GM18909 (cell line): Measurements from ENCODE around the gene SHTN1.

Experiments used
- ATAC-seq: cut with Tn5 transposase; IDR thresholded peaks from one replicate; pipeline ENCODE4 v1.9.1; 2021; ENCODE audit warnings: mild to moderate bottlenecking; ENCODE audit not compliant: unreplicated experiment, poor library complexity

The SHTN1 gene

DNA sequence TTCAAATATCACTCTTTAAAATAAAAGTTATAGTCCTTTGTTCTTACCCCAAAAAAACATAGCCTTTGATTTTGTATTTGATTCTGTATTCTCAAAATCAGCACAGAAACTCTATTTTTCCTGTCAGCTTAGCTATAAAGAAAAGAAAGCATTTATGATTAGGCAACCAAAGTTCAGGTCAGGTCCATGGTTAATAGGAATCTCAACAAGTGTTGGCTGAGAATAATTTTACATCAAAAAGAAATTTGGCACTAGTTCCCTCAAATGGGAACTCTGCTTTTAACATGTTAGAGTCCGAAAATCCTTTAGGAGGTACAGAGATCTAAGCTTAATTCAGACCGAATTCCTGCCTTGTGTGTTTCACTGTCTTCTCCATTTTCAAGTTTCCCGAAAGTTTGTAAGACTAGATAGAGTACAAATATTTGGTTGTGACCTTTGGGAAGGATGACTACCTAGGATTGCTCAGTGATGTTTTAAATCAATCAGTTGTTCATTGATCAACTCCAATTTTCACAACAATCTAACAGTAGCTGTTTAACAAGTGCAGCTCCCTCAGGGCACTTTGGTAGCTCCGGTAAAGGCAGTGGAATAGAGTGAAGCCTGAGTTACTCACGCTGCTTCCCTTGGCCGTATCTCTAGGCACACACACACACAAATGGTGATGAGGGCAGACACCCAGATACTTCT lies 164.5 kb downstream of the SHTN1 start:
- ATAC-seq: no peak

DNA sequence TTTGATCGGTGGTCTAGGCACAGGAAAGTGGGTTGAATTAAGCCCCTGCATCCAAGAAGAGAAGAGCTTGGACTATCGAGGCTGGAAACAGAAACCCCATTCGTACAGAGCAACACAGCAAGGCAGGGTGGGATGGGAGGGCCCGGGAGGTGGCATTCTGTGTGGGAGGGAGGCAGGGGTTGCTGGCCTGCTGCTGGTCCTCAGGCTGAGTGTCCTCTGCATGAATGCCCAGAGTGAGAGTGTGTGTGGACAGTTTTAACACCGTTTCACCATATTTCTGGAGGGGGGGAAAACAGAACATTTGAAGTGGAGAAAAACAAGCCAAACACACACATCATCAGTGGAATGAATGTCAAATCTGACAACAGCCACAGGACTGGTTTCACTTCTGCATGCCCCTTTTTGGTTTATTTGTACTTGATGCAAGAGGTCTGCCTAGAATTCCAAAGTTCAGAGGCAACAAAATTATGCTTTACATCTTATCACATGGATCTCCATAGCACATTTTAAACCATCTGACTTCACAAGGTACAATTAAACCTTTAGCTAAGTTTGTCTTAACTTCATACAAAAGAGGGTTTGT lies 166.8 kb downstream of the SHTN1 start:
- peak; percentile 68 for ATAC-seq

DNA sequence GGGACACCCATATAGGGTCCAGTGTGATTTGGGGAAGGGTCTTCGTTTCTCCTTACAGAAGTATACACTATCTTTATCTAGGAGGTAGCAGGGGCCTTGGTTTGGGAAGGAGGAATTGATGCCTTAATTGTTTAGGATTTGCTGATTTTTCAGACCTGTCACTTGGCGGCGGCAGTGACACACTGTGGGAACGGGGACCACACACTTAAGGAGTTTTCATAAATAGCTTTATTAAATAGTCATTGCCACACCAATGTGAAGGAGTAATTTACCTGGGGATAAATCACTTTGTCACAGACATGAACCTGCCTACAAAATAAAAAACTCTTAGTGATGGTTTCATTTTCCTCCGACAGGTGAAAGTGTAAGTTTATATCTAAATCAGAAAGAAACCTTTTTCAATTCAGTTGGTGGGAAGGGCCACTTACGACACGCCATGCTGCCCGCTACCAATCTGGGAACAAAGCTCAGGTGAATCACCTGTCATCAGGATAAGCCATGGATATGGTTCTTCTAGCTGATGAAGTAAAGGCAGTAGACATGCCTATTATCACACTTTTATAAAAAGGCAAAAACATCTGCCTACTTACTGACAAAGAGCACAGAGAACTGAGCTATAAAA lies 168.0 kb downstream of the SHTN1 start:
- ATAC-seq: no peak

DNA sequence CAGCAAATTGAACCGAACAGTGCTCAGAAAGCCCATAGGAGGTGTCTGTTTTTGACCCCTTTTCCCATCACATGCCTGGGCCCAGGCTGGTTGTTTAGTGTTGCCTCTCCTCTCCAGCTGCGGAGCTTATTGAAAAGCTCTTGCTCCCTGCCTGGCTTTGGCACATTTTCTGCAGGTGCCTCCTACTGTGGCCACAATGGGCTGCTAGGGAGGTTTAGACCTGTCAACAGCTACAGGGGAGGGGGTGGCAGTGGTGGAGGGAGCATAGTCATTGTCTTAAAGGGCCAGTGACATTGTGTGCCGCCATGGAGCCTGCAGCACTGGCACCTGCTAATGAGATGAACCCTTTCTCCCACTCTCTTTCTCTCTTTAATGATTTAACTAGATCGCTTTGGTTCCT lies 168.9 kb downstream of the SHTN1 start:
- no peak for ATAC-seq

DNA sequence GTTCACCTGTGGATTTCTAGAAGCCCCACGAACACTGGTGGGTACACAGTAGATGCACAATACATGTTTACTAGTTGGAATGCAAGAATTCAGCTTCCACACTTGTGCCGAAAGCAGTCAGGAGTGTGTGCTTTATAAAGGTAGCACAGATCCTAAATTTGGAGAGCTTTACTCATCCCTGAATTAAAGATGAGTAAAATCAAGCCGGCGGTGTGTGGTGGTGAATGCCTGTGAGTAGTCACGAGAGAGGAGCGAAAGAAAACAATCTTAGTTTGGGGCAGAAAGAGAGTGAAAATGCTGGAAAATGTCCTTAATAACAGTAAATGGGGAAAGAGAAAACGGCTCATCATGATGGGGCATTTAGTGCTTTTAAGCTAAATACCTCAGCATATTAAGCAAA lies 169.3 kb downstream of the SHTN1 start:
- no peak for ATAC-seq

DNA sequence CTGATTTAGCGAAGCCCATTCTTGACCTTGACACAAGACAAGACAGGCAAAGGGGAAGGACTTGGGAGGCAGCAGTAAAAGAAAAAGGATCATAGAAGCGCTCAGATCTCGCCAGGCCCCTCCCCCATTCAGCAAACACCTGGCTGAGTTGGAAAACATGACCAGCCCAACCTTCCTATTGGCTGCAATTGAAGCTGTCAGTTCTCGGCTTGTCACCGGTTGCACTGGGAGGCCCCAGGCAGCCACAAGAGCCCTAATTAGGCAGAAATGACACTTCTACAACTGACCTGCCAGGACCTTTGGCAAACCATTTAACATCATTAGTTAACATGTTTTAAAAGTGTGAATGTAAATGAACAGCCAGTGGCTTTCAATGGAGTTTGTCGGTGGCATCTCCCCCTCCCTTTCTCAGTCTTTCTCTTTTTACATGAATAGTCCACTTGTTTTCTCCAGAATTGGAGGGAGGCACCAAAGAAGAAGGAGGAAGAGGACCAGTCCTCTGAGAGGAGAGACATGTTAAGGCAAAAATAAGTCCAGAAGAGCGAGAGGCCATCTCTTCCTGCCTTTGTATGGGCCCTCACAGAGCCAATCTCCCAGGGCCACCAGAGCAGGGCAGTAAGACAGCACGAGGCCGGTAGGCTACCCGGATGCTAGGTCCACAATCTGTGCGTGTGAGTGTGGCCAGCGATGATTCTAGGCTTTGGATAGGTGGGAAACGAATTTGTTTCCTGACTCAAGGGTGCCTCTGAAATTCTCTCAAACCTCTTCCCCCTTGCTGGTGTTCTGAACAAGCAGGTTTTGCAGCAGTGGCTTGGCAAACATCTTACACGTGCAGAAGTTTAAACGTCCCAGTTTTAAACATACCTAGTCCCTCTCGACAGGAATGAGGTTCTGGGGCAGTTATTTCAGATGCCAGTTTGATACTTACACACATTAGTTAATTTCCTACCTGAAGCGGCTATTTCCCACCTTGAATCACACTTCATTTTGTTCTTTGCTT lies 170.7 kb downstream of the SHTN1 start:
- ATAC-seq: no peak

DNA sequence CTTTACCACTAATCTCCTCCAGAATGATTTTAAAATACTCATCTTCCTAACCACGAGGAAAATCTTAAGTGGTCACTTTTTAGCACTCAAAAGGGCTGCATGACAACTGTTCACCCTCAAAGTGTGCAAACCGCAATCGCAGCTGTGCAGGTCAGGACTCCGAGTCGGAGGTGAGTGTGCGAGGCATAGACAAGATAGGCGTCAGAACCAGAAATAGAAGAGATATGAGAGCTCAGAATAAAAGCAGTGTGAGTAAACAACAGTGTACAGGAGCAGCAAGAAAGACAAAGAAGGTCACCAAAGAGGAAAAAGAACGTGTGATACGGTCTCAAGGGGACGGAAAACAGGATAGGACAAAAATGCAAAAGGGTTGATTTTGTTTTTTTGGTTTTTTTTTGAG lies 173.2 kb downstream of the SHTN1 start:
- no peak for ATAC-seq
